ENCODE measurements around the gene TGM5. TPM values are rescaled to one million over a fixed set of nuclear protein-coding genes. Genes with fewer than 3 reads are reported as not detected.

TGM5 gene
- total and polyA plus RNA-seq, 10 donors: 0.02 TPM; not detected in 9

GRCh38 chr15:43267439-43267838, 711 bp upstream of the TGM5 start:
- WGBS, 5 donors: 47 to 97% (median 94%) methylated on average over 2 of the region's 2 CpGs

GRCh38 chr15:43266386-43266785, 342 bp downstream of the TGM5 start:
- Histone ChIP-seq H3K4me1 (peaks cover 0 to 20% (median 15%) of the 10 kb centered on the region in 6 donors), H3K4me3 (no peak overlapping the region), H3K36me3 (no peaks in the 10 kb centered on the region), H3K27ac (no peak overlapping the region), H3K27me3 (replicated peaks in 1 of 7) (peaks cover 0 to 10% (median 0%) of the 10 kb centered on the region in 7 donors), H3K9me3 (peaks cover 0 to under 1% (median 0%) of the 10 kb centered on the region in 8 donors)
- intact Hi-C loops (cut with DNase I; ENCODE audit: low total_unique reads): no loop called here
- DNase-seq: no peak
- 88 to 98% (median 95%) methylated on average over 2 of the region's 2 CpGs for WGBS, 5 donors
- no peak for TF ChIP-seq POLR2A (IDR thresholded peaks at IDR 0.05)
- TF ChIP-seq, protein P1, sequence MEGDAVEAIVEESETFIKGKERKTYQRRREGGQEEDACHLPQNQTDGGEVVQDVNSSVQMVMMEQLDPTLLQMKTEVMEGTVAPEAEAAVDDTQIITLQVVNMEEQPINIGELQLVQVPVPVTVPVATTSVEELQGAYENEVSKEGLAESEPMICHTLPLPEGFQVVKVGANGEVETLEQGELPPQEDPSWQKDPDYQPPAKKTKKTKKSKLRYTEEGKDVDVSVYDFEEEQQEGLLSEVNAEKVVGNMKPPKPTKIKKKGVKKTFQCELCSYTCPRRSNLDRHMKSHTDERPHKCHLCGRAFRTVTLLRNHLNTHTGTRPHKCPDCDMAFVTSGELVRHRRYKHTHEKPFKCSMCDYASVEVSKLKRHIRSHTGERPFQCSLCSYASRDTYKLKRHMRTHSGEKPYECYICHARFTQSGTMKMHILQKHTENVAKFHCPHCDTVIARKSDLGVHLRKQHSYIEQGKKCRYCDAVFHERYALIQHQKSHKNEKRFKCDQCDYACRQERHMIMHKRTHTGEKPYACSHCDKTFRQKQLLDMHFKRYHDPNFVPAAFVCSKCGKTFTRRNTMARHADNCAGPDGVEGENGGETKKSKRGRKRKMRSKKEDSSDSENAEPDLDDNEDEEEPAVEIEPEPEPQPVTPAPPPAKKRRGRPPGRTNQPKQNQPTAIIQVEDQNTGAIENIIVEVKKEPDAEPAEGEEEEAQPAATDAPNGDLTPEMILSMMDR (IDR thresholded peaks at IDR 0.05 in 8 of 11, conservative IDR thresholded peaks at IDR 0.05 in 3 of 11): no peak
- TF ChIP-seq POLR2AphosphoS5 (IDR thresholded peaks at IDR 0.05): no peak

More at GRCh38 chr15:43267439-43267838, 711 bp upstream of the TGM5 start:
- H3K27me3 ChIP-seq (replicated peaks in 1 of 7): peaks cover 0 to 10% (median 0%) of the 10 kb centered on the region in 7 donors
- no peak for DNase-seq
- H3K4me1 ChIP-seq: peaks cover 0 to 21% (median 15%) of the 10 kb centered on the region in 6 donors
- TF ChIP-seq POLR2A (IDR thresholded peaks at IDR 0.05) (no peak), POLR2AphosphoS5 (IDR thresholded peaks at IDR 0.05) (no peak)
- TF ChIP-seq, protein P1 (IDR thresholded peaks at IDR 0.05 in 8 of 11, conservative IDR thresholded peaks at IDR 0.05 in 3 of 11): no peak
- no peak overlapping the region for H3K4me3 ChIP-seq
- no peaks in the 10 kb centered on the region for H3K36me3 ChIP-seq
- intact Hi-C loops (cut with DNase I; ENCODE audit: low total_unique reads): no loop called here
- H3K9me3 ChIP-seq: peaks cover 0 to 11% (median 6%) of the 10 kb centered on the region in 8 donors
- no peak overlapping the region for H3K27ac ChIP-seq

DNA sequence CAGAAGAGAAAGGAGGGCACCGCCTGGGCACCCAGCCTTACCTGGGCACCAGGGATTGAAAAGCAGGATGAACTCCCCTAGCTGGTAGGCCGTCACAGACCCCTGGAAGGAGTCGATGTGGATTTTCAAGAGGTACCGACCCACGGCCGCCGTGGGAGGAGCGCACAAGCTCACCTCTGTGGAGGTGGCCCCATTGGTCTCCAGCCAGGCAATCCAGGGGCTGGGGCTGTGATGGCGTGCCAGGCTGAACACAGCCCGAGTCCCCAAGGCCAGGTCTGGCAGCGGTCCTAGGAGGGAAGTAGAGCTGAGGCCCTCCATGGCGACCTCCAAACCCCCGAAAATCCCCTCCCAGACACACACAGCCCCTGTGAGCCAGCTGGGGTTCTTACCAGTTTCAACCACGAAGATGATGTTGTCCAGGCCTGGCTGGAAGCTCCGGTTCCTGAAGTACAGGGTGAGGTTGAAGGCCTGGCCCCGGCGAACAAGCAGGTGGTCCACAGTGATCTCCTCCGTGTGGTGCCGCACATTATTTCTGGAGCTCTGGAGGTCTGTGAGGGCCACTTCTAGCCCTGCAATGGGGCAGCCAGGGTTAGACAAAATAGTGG, 6.6 kb downstream of the TGM5 start:
- Histone ChIP-seq H3K9me3 (no peaks in the 10 kb centered on the region), H3K4me1 (peaks cover 0 to 9% (median 3%) of the 10 kb centered on the region in 6 donors), H3K4me3 (no peak overlapping the region), H3K36me3 (no peaks in the 10 kb centered on the region), H3K27ac (no peak overlapping the region), H3K27me3 (replicated peaks in 1 of 7) (peaks cover 0 to 16% (median 0%) of the 10 kb centered on the region in 7 donors)
- no peak for DNase-seq
- intact Hi-C loops (cut with DNase I; ENCODE audit: low total_unique reads): no loop called here
- 86 to 93% (median 87%) methylated on average over 10 to 19 of the region's 19 CpGs for WGBS, 5 donors
- TF ChIP-seq POLR2AphosphoS5 (IDR thresholded peaks at IDR 0.05): no peak
- no peak for TF ChIP-seq POLR2A (IDR thresholded peaks at IDR 0.05)
- TF ChIP-seq, protein P1 (IDR thresholded peaks at IDR 0.05 in 8 of 11, conservative IDR thresholded peaks at IDR 0.05 in 3 of 11): no peak

DNA sequence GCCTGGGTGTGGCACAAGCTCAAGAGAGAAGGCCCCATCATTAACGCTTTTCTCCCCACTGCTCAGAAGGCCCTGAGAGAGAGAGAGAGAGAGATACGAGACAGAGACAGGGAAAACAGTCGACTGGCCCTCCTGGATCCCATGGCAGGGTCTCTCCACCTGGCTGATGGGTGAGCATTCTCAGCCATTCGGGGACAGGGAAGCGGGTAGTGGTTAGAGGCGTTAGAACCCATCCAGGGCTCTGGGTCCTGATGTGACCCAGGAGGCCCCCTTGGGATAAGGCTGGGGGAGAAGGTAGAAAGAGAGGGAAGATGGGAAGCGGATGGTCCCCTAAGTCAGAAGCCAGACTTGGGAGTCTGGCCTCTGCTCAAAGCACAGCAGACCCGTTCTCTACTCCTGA, 7.9 kb downstream of the TGM5 start:
- no peak for DNase-seq
- peaks cover 1 to 12% (median 7%) of the 10 kb centered on the region in 6 donors for H3K4me1 ChIP-seq
- intact Hi-C loops (cut with DNase I; ENCODE audit: low total_unique reads): no loop called here
- TF ChIP-seq POLR2AphosphoS5 (IDR thresholded peaks at IDR 0.05): no peak
- no peak for TF ChIP-seq POLR2A (IDR thresholded peaks at IDR 0.05)
- TF ChIP-seq, protein P1 (IDR thresholded peaks at IDR 0.05 in 8 of 11, conservative IDR thresholded peaks at IDR 0.05 in 3 of 11): no peak
- H3K9me3 ChIP-seq: no peaks in the 10 kb centered on the region
- H3K27ac ChIP-seq: no peak overlapping the region
- no peak overlapping the region for H3K4me3 ChIP-seq
- peaks cover 0 to 29% (median 0%) of the 10 kb centered on the region in 7 donors for H3K27me3 ChIP-seq (replicated peaks in 1 of 7)
- H3K36me3 ChIP-seq: no peaks in the 10 kb centered on the region
- WGBS, 5 donors: 78 to 92% (median 83%) methylated on average over 8 of the region's 8 CpGs
